ENCODE results near the gene NECTIN1.

The NECTIN1 gene

DNA sequence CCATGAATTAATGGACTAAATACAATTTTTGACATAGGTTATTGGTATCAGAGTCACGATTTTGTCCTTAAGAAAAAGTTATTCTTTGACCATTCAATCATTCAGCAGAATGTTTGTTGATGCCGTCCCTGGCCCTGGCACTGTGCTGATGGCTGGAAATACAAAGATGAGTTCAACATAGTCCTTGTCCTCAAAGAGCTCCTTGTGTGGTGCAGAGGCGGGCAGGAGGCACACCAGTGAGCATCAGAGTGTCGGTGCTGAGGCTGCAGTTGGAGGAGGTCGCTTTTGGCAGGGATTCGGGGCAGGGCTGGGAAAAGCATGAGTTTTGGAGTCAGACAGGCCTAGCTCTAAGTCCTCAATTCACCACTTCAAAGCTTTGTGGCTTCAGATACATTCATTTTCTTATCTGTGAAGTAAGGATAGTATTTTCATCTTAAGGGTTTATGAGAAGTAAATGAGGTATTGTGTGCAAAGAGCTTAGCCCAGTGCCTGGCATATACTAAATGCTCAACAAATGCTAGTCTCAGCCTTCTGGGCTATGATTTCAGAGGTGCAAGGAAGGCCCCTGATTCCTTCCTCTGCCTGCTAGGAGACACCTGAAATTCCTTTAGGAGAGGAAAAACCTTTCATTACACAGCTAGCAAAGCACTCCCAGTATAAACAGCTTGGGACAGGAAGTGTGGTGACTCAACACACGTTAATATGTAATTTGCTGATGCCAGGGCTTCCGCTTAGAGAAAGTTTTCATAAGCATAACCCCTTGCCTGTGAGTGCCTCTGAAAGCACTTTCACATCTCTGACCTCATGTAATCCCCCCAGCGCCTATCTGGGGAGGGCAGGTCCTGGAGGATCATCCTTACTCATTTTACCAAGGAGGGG lies 113.8 kb downstream of the NECTIN1 start:
- H3K4me1 ChIP-seq (ENCODE audit: control insufficient read depth, insufficient read depth, low read length, poor library complexity, severe bottlenecking) = peaks cover 37% of the 10 kb centered on the region
- H3K36me3 ChIP-seq (ENCODE audit: control insufficient read depth, insufficient read depth, low read length) = no peaks in the 10 kb centered on the region
- no peak overlapping the region for H3K27ac ChIP-seq (ENCODE audit: low read depth, low read length, severe bottlenecking)
- H3K4me3 ChIP-seq (ENCODE audit: extremely low read depth, insufficient read depth, low read length, poor library complexity, severe bottlenecking) = no peak overlapping the region
- 92% methylated on average over 4 to 6 of the region's 9 CpGs for WGBS, 2 experiments (ENCODE audit: insufficient coverage in 2 of 2)
- H3K9me3 ChIP-seq (ENCODE audit: control insufficient read depth, low read length) = no peaks in the 10 kb centered on the region

DNA sequence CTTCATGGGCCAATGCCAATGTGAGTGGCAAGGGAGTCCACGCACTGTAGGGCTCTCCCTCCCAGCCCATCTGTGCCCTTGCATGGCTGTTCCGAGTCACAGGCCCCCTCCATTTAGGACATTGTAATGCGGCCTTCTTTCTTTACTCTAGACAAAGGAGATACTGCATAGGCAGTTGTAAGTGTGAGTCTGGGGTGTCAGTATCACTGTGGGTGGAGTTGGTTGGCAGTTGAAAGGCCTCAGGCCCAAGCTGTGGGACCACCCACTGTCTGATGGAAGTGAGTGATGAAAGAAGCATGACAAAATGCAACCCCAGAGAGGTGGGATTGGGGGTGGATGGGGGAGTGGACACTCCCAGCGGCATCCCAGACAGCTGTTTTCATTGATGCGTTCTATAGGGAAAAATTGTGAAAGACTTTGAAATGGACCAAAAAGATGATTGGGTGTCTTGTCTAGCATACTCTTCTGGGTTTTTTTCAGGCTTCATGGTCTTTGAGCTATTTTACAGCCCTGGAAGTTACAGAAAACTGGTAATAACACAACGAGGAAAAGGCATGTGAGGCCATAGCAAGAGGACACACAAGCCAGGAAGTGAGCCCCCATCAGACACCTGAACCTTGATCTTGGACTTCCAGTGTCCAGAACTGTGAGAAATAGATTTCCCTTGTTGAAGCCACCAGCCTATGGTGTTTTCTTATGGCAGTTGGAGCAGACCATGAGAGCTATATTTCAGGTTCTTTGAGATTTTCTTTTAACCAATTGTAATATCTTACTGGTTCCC lies 114.6 kb downstream of the NECTIN1 start:
- WGBS, 2 experiments (ENCODE audit: insufficient coverage in 2 of 2) = 86 to 93% methylated on average over 4 of the region's 6 CpGs
- Histone ChIP-seq H3K36me3 (ENCODE audit: control insufficient read depth, insufficient read depth, low read length) (no peaks in the 10 kb centered on the region), H3K27ac (ENCODE audit: low read depth, low read length, severe bottlenecking) (no peak overlapping the region), H3K4me1 (ENCODE audit: control insufficient read depth, insufficient read depth, low read length, poor library complexity, severe bottlenecking) (peaks cover 37% of the 10 kb centered on the region), H3K4me3 (ENCODE audit: extremely low read depth, insufficient read depth, low read length, poor library complexity, severe bottlenecking) (no peak overlapping the region), H3K9me3 (ENCODE audit: control insufficient read depth, low read length) (no peaks in the 10 kb centered on the region)

DNA sequence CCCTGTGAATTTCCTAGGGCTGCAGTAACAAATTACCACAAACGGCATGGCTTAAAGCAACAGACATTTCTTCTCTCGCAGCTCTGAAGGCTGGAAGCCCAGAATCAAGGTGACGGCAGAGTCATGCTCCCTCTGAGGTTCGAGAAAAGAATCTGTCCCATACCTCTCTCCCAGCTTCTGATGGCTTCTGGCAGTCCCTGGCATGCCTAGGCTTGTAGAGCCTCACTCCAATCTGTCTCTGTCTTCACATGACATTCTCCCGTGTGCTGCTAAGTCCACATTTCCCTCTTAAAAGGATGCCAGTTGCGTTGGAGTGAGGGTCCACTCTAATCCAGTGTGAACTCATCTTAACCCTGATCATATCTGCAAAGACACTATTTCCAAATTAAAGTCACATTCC lies 116.2 kb downstream of the NECTIN1 start:
- Histone ChIP-seq H3K36me3 (ENCODE audit: control insufficient read depth, insufficient read depth, low read length) (no peaks in the 10 kb centered on the region), H3K4me3 (ENCODE audit: extremely low read depth, insufficient read depth, low read length, poor library complexity, severe bottlenecking) (no peak overlapping the region), H3K4me1 (ENCODE audit: control insufficient read depth, insufficient read depth, low read length, poor library complexity, severe bottlenecking) (peaks cover 31% of the 10 kb centered on the region), H3K9me3 (ENCODE audit: control insufficient read depth, low read length) (no peaks in the 10 kb centered on the region), H3K27ac (ENCODE audit: low read depth, low read length, severe bottlenecking) (no peak overlapping the region)
- WGBS, 2 experiments (ENCODE audit: insufficient coverage in 2 of 2) = 87 to 88% methylated on average over 6 of the region's 6 CpGs

DNA sequence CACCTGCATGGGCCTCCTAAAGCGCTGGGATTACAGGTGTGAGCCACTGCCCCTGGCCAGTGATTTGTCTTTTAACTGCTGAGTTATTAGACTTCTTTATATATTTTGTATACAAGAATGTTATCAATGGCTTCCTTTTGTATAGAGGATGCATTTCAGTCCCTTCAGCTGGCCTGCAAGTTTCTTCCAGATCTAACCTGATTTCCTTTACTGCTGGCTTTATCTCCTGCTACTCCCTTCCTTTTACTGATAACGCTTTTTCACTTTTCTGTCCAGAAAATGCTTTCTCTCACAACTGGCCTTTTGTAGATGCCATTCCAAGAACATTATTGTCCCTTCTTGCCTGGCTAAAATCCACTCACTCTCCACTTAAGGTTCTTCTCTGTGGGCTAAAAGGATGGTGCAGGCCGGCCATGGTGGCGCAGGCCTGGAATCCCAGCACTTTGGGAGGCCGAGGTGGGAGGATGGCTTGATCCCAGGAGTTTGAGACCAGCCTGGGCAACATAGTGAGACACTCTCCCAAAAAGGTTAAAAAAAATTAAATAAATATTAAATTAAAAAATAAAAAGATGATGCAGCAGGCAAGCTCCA lies 118.1 kb downstream of the NECTIN1 start:
- no peak overlapping the region for H3K4me3 ChIP-seq (ENCODE audit: extremely low read depth, insufficient read depth, low read length, poor library complexity, severe bottlenecking)
- WGBS, 2 experiments (ENCODE audit: insufficient coverage in 2 of 2) = 91 to 95% methylated on average over 1 to 2 of the region's 5 CpGs
- H3K36me3 ChIP-seq (ENCODE audit: control insufficient read depth, insufficient read depth, low read length) = no peaks in the 10 kb centered on the region
- H3K4me1 ChIP-seq (ENCODE audit: control insufficient read depth, insufficient read depth, low read length, poor library complexity, severe bottlenecking) = peaks cover 12% of the 10 kb centered on the region
- H3K9me3 ChIP-seq (ENCODE audit: control insufficient read depth, low read length) = no peaks in the 10 kb centered on the region
- no peak overlapping the region for H3K27ac ChIP-seq (ENCODE audit: low read depth, low read length, severe bottlenecking)

DNA sequence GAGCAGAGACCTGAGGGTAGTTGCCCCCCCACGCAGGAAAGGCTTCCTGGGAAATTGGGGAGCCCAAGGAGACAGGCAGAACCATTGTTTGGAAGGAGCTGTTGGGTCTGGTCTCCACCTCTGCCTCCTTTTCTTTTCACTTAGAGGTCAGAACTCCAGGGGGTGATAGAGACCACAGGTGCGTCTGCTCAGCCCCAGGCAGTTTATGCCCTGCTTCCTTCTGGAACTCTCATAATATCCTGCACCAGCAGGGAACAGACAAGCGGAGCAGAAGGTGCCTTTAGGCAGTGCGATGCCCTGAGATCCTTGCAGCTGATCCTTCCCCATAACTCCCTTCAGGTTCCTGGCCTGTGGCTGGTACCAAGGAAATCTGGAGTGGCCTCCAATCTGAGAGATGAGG lies 120.2 kb downstream of the NECTIN1 start:
- H3K27ac ChIP-seq (ENCODE audit: low read depth, low read length, severe bottlenecking) = no peak overlapping the region
- no peak overlapping the region for H3K4me3 ChIP-seq (ENCODE audit: extremely low read depth, insufficient read depth, low read length, poor library complexity, severe bottlenecking)
- no peaks in the 10 kb centered on the region for H3K9me3 ChIP-seq (ENCODE audit: control insufficient read depth, low read length)
- H3K36me3 ChIP-seq (ENCODE audit: control insufficient read depth, insufficient read depth, low read length) = no peaks in the 10 kb centered on the region
- H3K4me1 ChIP-seq (ENCODE audit: control insufficient read depth, insufficient read depth, low read length, poor library complexity, severe bottlenecking) = no peaks in the 10 kb centered on the region
- WGBS, 2 experiments (ENCODE audit: insufficient coverage in 2 of 2) = 36 to 69% methylated on average over 1 to 4 of the region's 4 CpGs

DNA sequence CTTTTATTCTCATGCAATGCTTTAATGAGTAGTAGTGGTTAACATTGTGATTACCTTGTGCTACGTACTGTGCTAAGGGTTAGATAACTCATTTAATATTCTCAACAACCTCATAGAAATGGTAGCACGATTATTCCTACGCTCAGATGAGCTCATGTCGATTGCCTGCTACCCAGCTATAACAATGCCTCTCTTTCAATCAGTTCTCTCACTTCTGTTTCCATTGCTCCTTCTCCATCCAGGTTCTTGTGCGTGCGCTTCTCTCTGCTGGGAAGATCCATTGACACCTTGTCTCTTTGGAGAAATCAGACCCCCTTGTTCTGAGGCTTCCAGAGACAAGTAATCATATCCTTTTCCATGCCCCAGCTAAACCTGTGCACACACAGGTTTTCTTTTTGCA lies 120.8 kb downstream of the NECTIN1 start:
- Histone ChIP-seq H3K4me1 (ENCODE audit: control insufficient read depth, insufficient read depth, low read length, poor library complexity, severe bottlenecking) (no peaks in the 10 kb centered on the region), H3K27ac (ENCODE audit: low read depth, low read length, severe bottlenecking) (no peak overlapping the region), H3K4me3 (ENCODE audit: extremely low read depth, insufficient read depth, low read length, poor library complexity, severe bottlenecking) (no peak overlapping the region), H3K36me3 (ENCODE audit: control insufficient read depth, insufficient read depth, low read length) (no peaks in the 10 kb centered on the region), H3K9me3 (ENCODE audit: control insufficient read depth, low read length) (no peaks in the 10 kb centered on the region)
- WGBS, 2 experiments (ENCODE audit: insufficient coverage in 2 of 2) = 83 to 95% methylated on average over 5 of the region's 6 CpGs

DNA sequence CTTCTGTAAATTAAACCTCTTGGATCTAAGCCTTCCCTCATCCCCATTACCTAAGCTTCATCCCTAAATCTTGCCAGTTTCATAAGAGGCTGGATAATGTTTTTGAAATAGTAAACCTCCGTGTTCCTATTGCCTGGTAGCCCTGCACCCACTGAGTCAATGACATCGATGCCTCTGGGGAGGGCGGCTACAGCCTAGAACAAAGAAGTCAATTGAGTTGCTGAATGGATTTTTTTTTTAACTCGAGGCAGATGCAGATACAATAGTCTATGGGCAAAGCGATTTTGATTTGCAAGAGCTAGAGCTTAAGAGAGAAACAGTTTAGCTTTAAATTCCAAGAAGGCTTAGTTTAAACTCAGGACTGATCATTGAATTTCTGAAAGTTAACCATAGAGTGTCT lies 121.3 kb downstream of the NECTIN1 start:
- no peak overlapping the region for H3K4me3 ChIP-seq (ENCODE audit: extremely low read depth, insufficient read depth, low read length, poor library complexity, severe bottlenecking)
- 12 to 13% methylated on average over 3 to 5 of the region's 5 CpGs for WGBS, 2 experiments (ENCODE audit: insufficient coverage in 2 of 2)

DNA sequence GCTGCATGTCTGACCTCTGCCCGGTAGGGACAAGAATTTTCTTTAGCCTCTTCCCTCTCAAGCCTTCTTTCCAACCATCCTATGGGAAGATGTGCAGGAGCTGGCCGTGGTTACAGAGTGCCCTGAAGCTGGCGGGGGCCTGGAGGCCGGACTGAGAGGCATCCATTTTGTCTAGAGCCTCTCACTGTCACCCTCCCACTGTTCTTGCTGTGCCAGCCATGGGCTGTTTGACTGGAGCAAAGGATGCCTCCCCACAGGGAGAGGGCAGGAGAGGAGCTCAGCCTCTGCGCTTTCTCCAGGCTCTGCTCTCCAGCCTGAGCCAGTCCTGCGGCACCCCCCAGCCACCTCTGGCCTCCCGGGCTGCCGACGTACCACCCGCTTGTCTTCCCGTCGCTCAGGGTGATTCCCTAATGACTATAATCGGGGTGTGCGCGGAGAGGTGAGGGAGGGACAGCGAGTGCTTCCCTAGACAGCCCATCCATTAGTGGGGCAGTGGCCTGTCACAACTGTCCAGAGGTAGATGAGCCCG lies 123.8 kb downstream of the NECTIN1 start:
- peaks cover 6% of the 10 kb centered on the region for H3K4me1 ChIP-seq (ENCODE audit: control insufficient read depth, insufficient read depth, low read length, poor library complexity, severe bottlenecking)
- no peaks in the 10 kb centered on the region for H3K9me3 ChIP-seq (ENCODE audit: control insufficient read depth, low read length)
- WGBS, 2 experiments (ENCODE audit: insufficient coverage in 2 of 2) = 88% methylated on average over 14 to 15 of the region's 17 CpGs
- H3K4me3 ChIP-seq (ENCODE audit: extremely low read depth, insufficient read depth, low read length, poor library complexity, severe bottlenecking) = no peak overlapping the region
- no peaks in the 10 kb centered on the region for H3K36me3 ChIP-seq (ENCODE audit: control insufficient read depth, insufficient read depth, low read length)
- H3K27ac ChIP-seq (ENCODE audit: low read depth, low read length, severe bottlenecking) = no peak overlapping the region

More for the DNA sequence above, 121.3 kb downstream of the NECTIN1 start:
- no peaks in the 10 kb centered on the region for H3K4me1 ChIP-seq (ENCODE audit: control insufficient read depth, insufficient read depth, low read length, poor library complexity, severe bottlenecking)
- no peak overlapping the region for H3K27ac ChIP-seq (ENCODE audit: low read depth, low read length, severe bottlenecking)
- no peaks in the 10 kb centered on the region for H3K9me3 ChIP-seq (ENCODE audit: control insufficient read depth, low read length)
- no peaks in the 10 kb centered on the region for H3K36me3 ChIP-seq (ENCODE audit: control insufficient read depth, insufficient read depth, low read length)

DNA sequence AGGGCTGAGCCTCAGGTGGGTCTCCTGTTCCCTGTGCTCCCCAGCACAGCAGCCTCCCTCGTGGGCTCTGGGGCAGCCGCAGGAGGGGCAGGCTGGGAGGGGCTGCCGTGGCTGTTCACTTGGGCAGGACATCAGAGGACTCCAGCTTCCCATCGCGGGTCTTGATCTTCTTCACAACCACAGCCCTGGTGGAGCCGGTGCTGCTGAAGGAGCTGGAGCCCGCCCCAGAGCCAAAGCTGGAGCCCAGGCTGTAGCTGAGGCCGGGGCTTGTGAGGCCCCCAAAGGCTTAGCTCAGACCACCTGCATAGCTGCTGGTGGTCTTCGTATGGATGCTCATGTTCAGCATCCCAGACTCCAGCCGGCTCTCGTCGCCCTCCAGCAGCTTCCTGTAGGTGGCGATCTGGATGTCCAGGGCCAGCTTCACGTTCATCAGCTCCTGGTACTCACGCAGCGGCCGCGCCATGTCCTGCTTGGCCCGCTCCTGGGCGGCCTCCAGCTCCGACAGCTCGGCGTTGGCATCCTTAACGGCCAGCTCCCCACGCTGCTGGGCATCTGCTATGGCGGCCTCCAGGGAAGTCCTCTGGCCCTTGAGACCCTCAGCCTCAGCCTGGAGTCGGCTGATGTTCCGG lies 126.1 kb downstream of the NECTIN1 start:
- WGBS, 2 experiments (ENCODE audit: insufficient coverage in 2 of 2) = 85 to 88% methylated on average over 25 to 28 of the region's 28 CpGs
- Histone ChIP-seq H3K36me3 (ENCODE audit: control insufficient read depth, insufficient read depth, low read length) (no peaks in the 10 kb centered on the region), H3K27ac (ENCODE audit: low read depth, low read length, severe bottlenecking) (no peak overlapping the region), H3K4me1 (ENCODE audit: control insufficient read depth, insufficient read depth, low read length, poor library complexity, severe bottlenecking) (peaks cover 24% of the 10 kb centered on the region), H3K9me3 (ENCODE audit: control insufficient read depth, low read length) (no peaks in the 10 kb centered on the region), H3K4me3 (ENCODE audit: extremely low read depth, insufficient read depth, low read length, poor library complexity, severe bottlenecking) (no peak overlapping the region)

DNA sequence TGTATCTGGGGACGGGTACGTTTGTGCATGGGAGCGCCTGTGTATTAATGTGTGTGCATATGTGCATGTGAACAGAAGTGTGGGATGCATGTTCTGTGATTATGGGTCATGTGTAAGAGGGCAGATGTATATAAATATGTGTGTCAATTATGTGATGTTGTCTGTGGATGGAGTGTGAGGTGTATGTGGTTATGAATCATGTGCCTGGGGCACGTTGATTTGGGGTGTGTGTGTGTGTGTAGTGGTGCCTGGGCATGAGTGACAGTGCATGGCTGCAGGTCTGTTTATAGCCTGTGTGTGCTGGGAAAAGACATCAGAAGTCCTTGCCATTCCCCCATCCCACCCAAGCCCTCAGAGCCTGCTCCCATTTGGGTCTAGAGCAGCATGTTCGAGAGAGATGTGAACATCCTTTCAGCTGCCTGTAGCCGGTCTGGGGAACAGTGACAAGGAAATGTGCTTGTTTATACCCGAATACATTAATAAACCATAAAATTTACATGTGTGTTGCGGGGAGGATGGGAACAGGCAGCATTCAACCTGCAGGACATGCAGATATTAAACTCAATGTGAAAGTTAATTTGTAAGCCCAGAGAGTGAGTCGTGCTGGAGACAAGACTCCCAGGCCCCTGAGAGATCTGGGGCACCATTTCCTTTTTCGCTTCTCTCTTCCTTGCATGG lies 129.0 kb downstream of the NECTIN1 start:
- H3K36me3 ChIP-seq (ENCODE audit: control insufficient read depth, insufficient read depth, low read length) = no peaks in the 10 kb centered on the region
- H3K4me3 ChIP-seq (ENCODE audit: extremely low read depth, insufficient read depth, low read length, poor library complexity, severe bottlenecking) = no peak overlapping the region
- 85 to 93% methylated on average over 3 to 4 of the region's 10 CpGs for WGBS, 2 experiments (ENCODE audit: insufficient coverage in 2 of 2)
- H3K27ac ChIP-seq (ENCODE audit: low read depth, low read length, severe bottlenecking) = no peak overlapping the region
- H3K9me3 ChIP-seq (ENCODE audit: control insufficient read depth, low read length) = no peaks in the 10 kb centered on the region
- H3K4me1 ChIP-seq (ENCODE audit: control insufficient read depth, insufficient read depth, low read length, poor library complexity, severe bottlenecking) = peaks cover 40% of the 10 kb centered on the region
